ENCODE data around the gene FAM81A. TPM values are rescaled to one million over a fixed set of nuclear protein-coding genes. Genes with fewer than 3 reads are reported as not detected.
"Not testable (repeated sequence)": the region's sequence is repeated elsewhere in the genome, so short reads cannot be mapped to it uniquely, and the experiment has no call there.

Gene FAM81A
- total RNA-seq, 5 donors from 2014 or later (not counting 1 experiment from before 2014, with no cell fraction given): 0.37 to 0.39 TPM; not detected in 3

DNA sequence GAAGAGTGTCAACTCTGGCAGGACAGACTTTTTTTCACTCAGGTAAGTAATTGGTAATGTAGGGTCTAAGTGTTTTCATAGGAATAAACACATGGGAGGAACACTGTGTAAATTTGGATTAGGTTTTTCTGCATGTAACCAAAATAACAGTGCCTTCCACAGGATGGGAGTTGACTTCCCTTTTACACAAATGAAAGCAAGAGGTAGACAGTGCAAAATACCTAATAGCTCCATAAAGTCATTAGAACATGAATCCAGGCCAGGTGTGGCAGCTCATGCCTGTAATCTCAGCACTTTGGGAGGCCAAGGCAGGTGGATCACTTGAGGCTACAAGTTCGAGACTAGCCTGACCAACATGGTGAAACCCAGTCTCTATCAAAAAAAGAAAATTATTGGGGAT is 39.8 kb upstream of the FAM81A start:
- Histone ChIP-seq H3K9me3 (no peaks in the 10 kb centered on the region), H3K4me3 (ENCODE audit: control insufficient read depth in 1 of 2, extremely low read depth in 1 of 2, low read length in 1 of 2) (no peak overlapping the region), H3K27ac (ENCODE audit: low read length) (no peak overlapping the region), H3K27me3 (replicated peaks in 1 of 2; ENCODE audit: control insufficient read depth in 2 of 2, extremely low read depth in 1 of 2, insufficient read depth in 2 of 2, low read length in 1 of 2) (peaks cover 0 to 24% of the 10 kb centered on the region in 2 experiments), H3K4me1 (ENCODE audit: control insufficient read depth in 1 of 2, extremely low read depth in 1 of 2, insufficient read depth in 2 of 2, low read length in 2 of 2) (no peaks in the 10 kb centered on the region), H3K36me3 (ENCODE audit: control insufficient read depth in 2 of 2, extremely low read depth in 1 of 2, insufficient read depth in 1 of 2, low read length in 1 of 2) (no peaks in the 10 kb centered on the region)
- DNase-seq (no peak), ATAC-seq (replicated peaks in 1 of 4) (no peak)
- ChIA-PET CTCF (no interaction called here), POLR2A (no interaction called here)
- H3K36me3 Mint-ChIP-seq: no peaks in the 10 kb centered on the region
- no CpG with 5 or more reads among the region's 1 CpG for WGBS (ENCODE audit: insufficient coverage)
- no peaks in the 10 kb centered on the region for H3K9me3 Mint-ChIP-seq
- H3K4me1 Mint-ChIP-seq: peaks cover 0 to 8% (median 7%) of the 10 kb centered on the region in 3 donors
- H3K27ac Mint-ChIP-seq: no peak overlapping the region
- H3K27me3 Mint-ChIP-seq: peaks cover 15 to 23% of the 10 kb centered on the region in 2 donors
- no peak overlapping the region for H3K4me3 Mint-ChIP-seq

DNA sequence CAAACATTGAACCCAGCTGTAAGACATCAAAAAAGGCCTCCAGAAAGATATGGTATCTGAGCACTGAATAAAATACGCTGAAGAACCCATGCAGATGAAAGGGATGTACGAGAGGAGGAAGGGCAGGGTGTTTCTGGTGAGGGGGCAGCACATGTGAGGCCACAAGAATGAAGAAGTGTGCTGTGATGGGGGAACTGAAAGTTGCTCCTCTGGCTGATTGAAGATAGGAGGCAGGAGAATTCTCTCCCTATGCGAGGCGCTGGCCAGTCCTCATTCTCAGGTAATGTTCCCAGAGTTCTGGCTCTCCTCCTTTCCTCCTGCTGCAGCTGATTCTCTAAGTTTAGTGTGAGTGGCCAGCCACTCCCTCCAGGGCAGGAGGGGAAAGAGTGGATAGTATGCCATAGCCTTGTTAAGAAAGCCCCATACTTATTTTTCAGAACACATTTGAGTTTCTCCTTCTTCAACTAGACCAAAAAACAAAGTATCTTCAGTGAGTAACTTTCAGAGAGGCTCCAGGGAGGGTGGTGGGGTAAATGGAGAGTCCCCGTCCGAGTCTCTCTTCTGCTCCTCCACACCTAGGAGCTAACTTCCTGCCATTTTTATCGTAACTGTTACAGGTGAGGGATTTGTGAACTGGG is 38.4 kb upstream of the FAM81A start:
- no peaks in the 10 kb centered on the region for H3K9me3 Mint-ChIP-seq
- WGBS (ENCODE audit: insufficient coverage): 19% methylated on average over 2 of the region's 7 CpGs

GRCh38 chr15:59400103-59400813 is 37.7 kb upstream of the FAM81A start:
- ChIA-PET POLR2A (no interaction called here), CTCF (no interaction called here)
- Mint-ChIP-seq H3K27me3 (peaks cover 15 to 28% of the 10 kb centered on the region in 2 donors), H3K36me3 (no peaks in the 10 kb centered on the region), H3K27ac (peak overlapping the region in 1 of 2 donors; percentile 21), H3K4me3 (no peak overlapping the region), H3K4me1 (peaks cover 0 to 8% (median 7%) of the 10 kb centered on the region in 3 donors), H3K9me3 (no peaks in the 10 kb centered on the region)
- Histone ChIP-seq H3K4me3 (ENCODE audit: control insufficient read depth in 1 of 2, extremely low read depth in 1 of 2, low read length in 1 of 2) (no peak overlapping the region), H3K4me1 (ENCODE audit: control insufficient read depth in 1 of 2, extremely low read depth in 1 of 2, insufficient read depth in 2 of 2, low read length in 2 of 2) (no peaks in the 10 kb centered on the region), H3K9me3 (no peaks in the 10 kb centered on the region), H3K36me3 (ENCODE audit: control insufficient read depth in 2 of 2, extremely low read depth in 1 of 2, insufficient read depth in 1 of 2, low read length in 1 of 2) (no peaks in the 10 kb centered on the region), H3K27ac (ENCODE audit: low read length) (no peak overlapping the region), H3K27me3 (replicated peaks in 1 of 2; ENCODE audit: control insufficient read depth in 2 of 2, extremely low read depth in 1 of 2, insufficient read depth in 2 of 2, low read length in 1 of 2) (peaks cover 0 to 24% of the 10 kb centered on the region in 2 experiments)
- 91% methylated on average over 12 of the region's 13 CpGs for WGBS (ENCODE audit: insufficient coverage)
- ATAC-seq (replicated peaks in 1 of 4) (no peak), DNase-seq (no peak)

More for the DNA sequence above, 38.4 kb upstream of the FAM81A start:
- CTCF ChIA-PET: no interaction called here
- peaks cover 0 to 24% of the 10 kb centered on the region in 2 experiments for H3K27me3 ChIP-seq (replicated peaks in 1 of 2; ENCODE audit: control insufficient read depth in 2 of 2, extremely low read depth in 1 of 2, insufficient read depth in 2 of 2, low read length in 1 of 2)
- no peaks in the 10 kb centered on the region for H3K9me3 ChIP-seq
- POLR2A ChIA-PET: no interaction called here
- Mint-ChIP-seq H3K4me1 (peaks cover 0 to 8% (median 7%) of the 10 kb centered on the region in 3 donors), H3K36me3 (no peaks in the 10 kb centered on the region), H3K27me3 (peaks cover 15 to 24% of the 10 kb centered on the region in 2 donors), H3K27ac (no peak overlapping the region), H3K4me3 (no peak overlapping the region)
- no peaks in the 10 kb centered on the region for H3K36me3 ChIP-seq (ENCODE audit: control insufficient read depth in 2 of 2, extremely low read depth in 1 of 2, insufficient read depth in 1 of 2, low read length in 1 of 2)
- DNase-seq (peak in 1 of 35 experiments; percentile 43), ATAC-seq (replicated peaks in 1 of 4) (no peak)
- H3K27ac ChIP-seq (ENCODE audit: low read length): no peak overlapping the region
- no peak overlapping the region for H3K4me3 ChIP-seq (ENCODE audit: control insufficient read depth in 1 of 2, extremely low read depth in 1 of 2, low read length in 1 of 2)
- H3K4me1 ChIP-seq (ENCODE audit: control insufficient read depth in 1 of 2, extremely low read depth in 1 of 2, insufficient read depth in 2 of 2, low read length in 2 of 2): no peaks in the 10 kb centered on the region

DNA sequence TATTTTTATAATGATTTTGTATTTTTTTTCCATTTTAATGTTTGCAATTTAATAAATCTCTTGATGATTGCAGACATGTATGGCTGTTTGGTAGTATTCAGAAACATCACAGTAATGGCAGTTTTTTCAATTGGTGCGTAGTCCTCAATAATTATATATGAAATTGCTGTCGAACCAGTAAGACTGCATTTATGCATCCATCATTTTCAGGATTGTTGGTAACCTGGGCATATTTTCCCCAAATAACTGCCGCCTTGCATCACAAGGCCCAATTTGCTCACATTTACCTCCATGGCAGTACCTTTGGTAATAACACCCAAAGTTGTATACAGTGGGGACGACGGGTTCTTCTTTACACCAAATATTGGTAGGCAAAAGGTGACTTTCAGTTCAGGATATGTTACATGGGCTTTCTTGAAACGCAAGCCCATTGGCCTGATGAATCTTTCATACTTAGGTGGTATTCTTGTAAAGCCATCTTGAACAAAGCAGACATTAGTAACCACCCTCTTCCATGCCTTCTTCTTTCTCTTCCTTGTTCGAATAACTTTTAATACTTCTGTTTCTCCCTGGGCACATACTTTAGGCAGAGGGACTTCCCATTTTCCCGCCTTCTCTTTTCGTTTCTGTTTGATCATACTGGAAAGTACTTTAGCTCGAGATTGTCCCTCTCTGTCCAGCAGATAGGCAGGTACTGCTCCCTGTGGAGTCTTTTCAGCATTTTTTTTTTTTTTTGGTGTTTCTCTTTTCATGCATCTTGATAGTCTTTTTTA is 36.7 kb upstream of the FAM81A start:
- H3K36me3 Mint-ChIP-seq, CTCF ChIA-PET: not testable (repeated sequence)
- WGBS (ENCODE audit: insufficient coverage): 93% methylated on average over 5 of the region's 10 CpGs

DNA sequence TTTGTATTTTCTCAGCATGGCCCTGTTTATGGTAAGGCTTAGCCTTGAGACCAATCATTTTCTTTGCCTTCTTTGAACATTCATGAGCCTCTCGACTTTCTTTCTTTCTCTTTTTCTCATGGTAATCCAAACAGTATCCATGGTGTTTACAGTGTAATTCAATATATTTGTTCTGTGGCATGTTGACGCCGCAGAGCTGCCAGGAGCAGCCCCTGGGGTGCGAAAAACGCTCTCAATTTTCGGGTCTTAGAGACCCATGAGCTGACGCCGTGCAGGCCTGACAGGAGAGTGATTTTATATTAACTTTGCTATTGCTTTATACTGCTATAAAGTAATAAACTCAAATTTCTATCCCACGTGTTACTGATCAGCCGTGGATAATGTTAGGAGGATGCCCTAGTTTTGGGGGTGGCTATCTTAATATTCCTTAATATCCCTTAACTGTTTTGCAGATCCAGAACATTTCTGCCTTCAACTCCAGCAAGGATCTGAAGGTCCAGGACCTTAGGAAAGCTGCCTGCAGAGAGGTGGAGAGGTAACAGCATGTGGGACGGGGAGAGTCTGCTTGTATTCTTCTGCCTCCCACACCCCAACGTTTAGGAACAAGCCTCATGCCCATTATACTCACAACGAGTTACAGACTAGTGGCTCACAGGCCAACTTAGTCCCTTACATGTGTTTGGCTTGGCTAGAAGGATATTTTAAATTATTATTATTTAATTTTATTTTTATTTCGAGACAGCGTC is 36.0 kb upstream of the FAM81A start:
- CTCF ChIA-PET: no interaction called here
- peaks cover 0 to 8% (median 6%) of the 10 kb centered on the region in 3 donors for H3K4me1 Mint-ChIP-seq
- H3K9me3 Mint-ChIP-seq: no peaks in the 10 kb centered on the region

More for the DNA sequence above, 36.7 kb upstream of the FAM81A start:
- POLR2A ChIA-PET; DNase-seq; H3K27ac ChIP-seq (ENCODE audit: low read length); H3K4me1 Mint-ChIP-seq; H3K9me3 Mint-ChIP-seq; H3K36me3 ChIP-seq (ENCODE audit: control insufficient read depth in 2 of 2, extremely low read depth in 1 of 2, insufficient read depth in 1 of 2, low read length in 1 of 2); H3K27ac Mint-ChIP-seq; H3K9me3 ChIP-seq; H3K4me3 Mint-ChIP-seq; ATAC-seq (replicated peaks in 1 of 4); H3K4me3 ChIP-seq (ENCODE audit: control insufficient read depth in 1 of 2, extremely low read depth in 1 of 2, low read length in 1 of 2); H3K4me1 ChIP-seq (ENCODE audit: control insufficient read depth in 1 of 2, extremely low read depth in 1 of 2, insufficient read depth in 2 of 2, low read length in 2 of 2): not testable (repeated sequence)
- H3K27me3 ChIP-seq (replicated peaks in 1 of 2; ENCODE audit: control insufficient read depth in 2 of 2, extremely low read depth in 1 of 2, insufficient read depth in 2 of 2, low read length in 1 of 2): peaks cover 0 to 17% of the 10 kb centered on the region in 2 experiments
- peaks cover 10 to 28% of the 10 kb centered on the region in 2 donors for H3K27me3 Mint-ChIP-seq

GRCh38 chr15:59405079-59405478 is 32.9 kb upstream of the FAM81A start:
- no peaks in the 10 kb centered on the region for H3K4me1 ChIP-seq (ENCODE audit: control insufficient read depth in 1 of 2, extremely low read depth in 1 of 2, insufficient read depth in 2 of 2, low read length in 2 of 2)
- H3K4me3 Mint-ChIP-seq: no peak overlapping the region
- H3K4me3 ChIP-seq (ENCODE audit: control insufficient read depth in 1 of 2, extremely low read depth in 1 of 2, low read length in 1 of 2): no peak overlapping the region
- peaks cover 5 to 11% of the 10 kb centered on the region in 2 donors for H3K27me3 Mint-ChIP-seq
- no peaks in the 10 kb centered on the region for H3K9me3 ChIP-seq
- no peaks in the 10 kb centered on the region for H3K9me3 Mint-ChIP-seq
- no peak for ATAC-seq (replicated peaks in 1 of 4)
- POLR2A ChIA-PET: no interaction called here
- no peak for DNase-seq
- no peaks in the 10 kb centered on the region for H3K36me3 ChIP-seq (ENCODE audit: control insufficient read depth in 2 of 2, extremely low read depth in 1 of 2, insufficient read depth in 1 of 2, low read length in 1 of 2)
- WGBS (ENCODE audit: insufficient coverage): 85% methylated on average over 6 of the region's 7 CpGs
- peaks cover 0 to 7% of the 10 kb centered on the region in 2 experiments for H3K27me3 ChIP-seq (replicated peaks in 1 of 2; ENCODE audit: control insufficient read depth in 2 of 2, extremely low read depth in 1 of 2, insufficient read depth in 2 of 2, low read length in 1 of 2)
- no peaks in the 10 kb centered on the region for H3K36me3 Mint-ChIP-seq
- H3K27ac ChIP-seq (ENCODE audit: low read length): no peak overlapping the region
- peaks cover 1 to 14% (median 3%) of the 10 kb centered on the region in 3 donors for H3K4me1 Mint-ChIP-seq
- CTCF ChIA-PET: no interaction called here
- H3K27ac Mint-ChIP-seq: no peak overlapping the region

More for the DNA sequence above, 36.0 kb upstream of the FAM81A start:
- no peaks in the 10 kb centered on the region for H3K9me3 ChIP-seq
- H3K27me3 Mint-ChIP-seq: peaks cover 4 to 23% of the 10 kb centered on the region in 2 donors
- no peak overlapping the region for H3K4me3 ChIP-seq (ENCODE audit: control insufficient read depth in 1 of 2, extremely low read depth in 1 of 2, low read length in 1 of 2)
- peaks cover 0 to 14% of the 10 kb centered on the region in 2 experiments for H3K27me3 ChIP-seq (replicated peaks in 1 of 2; ENCODE audit: control insufficient read depth in 2 of 2, extremely low read depth in 1 of 2, insufficient read depth in 2 of 2, low read length in 1 of 2)
- H3K4me3 Mint-ChIP-seq: no peak overlapping the region
- DNase-seq (no peak), ATAC-seq (replicated peaks in 1 of 4) (no peak)
- H3K36me3 ChIP-seq (ENCODE audit: control insufficient read depth in 2 of 2, extremely low read depth in 1 of 2, insufficient read depth in 1 of 2, low read length in 1 of 2): no peaks in the 10 kb centered on the region
- no peaks in the 10 kb centered on the region for H3K36me3 Mint-ChIP-seq
- H3K4me1 ChIP-seq (ENCODE audit: control insufficient read depth in 1 of 2, extremely low read depth in 1 of 2, insufficient read depth in 2 of 2, low read length in 2 of 2): no peaks in the 10 kb centered on the region
- H3K27ac ChIP-seq (ENCODE audit: low read length): no peak overlapping the region
- POLR2A ChIA-PET: no interaction called here
- H3K27ac Mint-ChIP-seq: no peak overlapping the region
- WGBS (ENCODE audit: insufficient coverage): no CpG with 5 or more reads among the region's 15 CpGs

All from T-cell (primary cell).